SK-N-SH (cell line): ENCODE results near the gene CCDC88B. TPM values are rescaled to one million over a fixed set of nuclear protein-coding genes. Genes with fewer than 3 reads are reported as not detected.

ENCODE experiments used
- CTCF ChIA-PET: fragments of 300-600, 350-600 bp; formaldehyde crosslinking; extraction: SDS; loops from one replicate; lab custom pipeline; 2021; lab: Yijun Ruan, JAX
- POLR2A ChIA-PET: fragments of 350-600 bp; sonication (Branson Sonifier 250); formaldehyde crosslinking; extraction: SDS; loops from one replicate; lab custom pipeline; 2020; ENCODE audit warnings: antibody characterized with exemption, inconsistent platforms; lab: Yijun Ruan, JAX
- DNase-seq: peaks from one replicate; pipeline ENCODE4 v3.0.0; 2012
- H2AFZ ChIP-seq: fragments of 200-600 bp; sonication (generic); 2 replicates; pipeline ENCODE4 v1.8.1; 2016; ENCODE audit warnings: antibody characterized with exemption, mild to moderate bottlenecking, low read depth
- H3F3A ChIP-seq: fragments of 200-600 bp; sonication (generic); replicated peaks from 2 replicates; pipeline ENCODE3; 2016; ENCODE audit warnings: antibody characterized with exemption, mild to moderate bottlenecking; ENCODE audit not compliant: insufficient read depth
- H3K27ac ChIP-seq, 2 experiments: fragments of 200-500 bp in 1 of 2; fragments of 200-600 bp in 1 of 2; sonication (Bioruptor generic) in 1 of 2; sonication (generic), shearing (Covaris generic) in 1 of 2; 2 replicates each; pipeline versions ENCODE4 v1.5.1 to v1.6.1; 2014 to 2016; ENCODE audit warnings: low read depth in 2 of 2, inconsistent platforms in 1 of 2, low read length in 1 of 2, mild to moderate bottlenecking in 1 of 2, mixed read lengths in 1 of 2
- H3K27me3 ChIP-seq: fragments of 200-600 bp; sonication (generic), shearing (Covaris generic); 2 replicates; pipeline ENCODE4 v1.6.1; 2016; ENCODE audit warnings: mixed run types; ENCODE audit not compliant: insufficient read depth
- H3K36me3 ChIP-seq, 2 experiments: fragments of 200-500 bp in 1 of 2; fragments of 200-600 bp in 1 of 2; sonication (Bioruptor generic) in 1 of 2; sonication (generic) in 1 of 2; replicated peaks in 1 of 2; 2 replicates each; pipeline versions ENCODE3 to v1.5.1; 2014 to 2016; ENCODE audit warnings: low read length in 1 of 2, mild to moderate bottlenecking in 1 of 2; ENCODE audit not compliant: insufficient read depth in 2 of 2, control insufficient read depth in 1 of 2
- H3K4me1 ChIP-seq, 2 experiments: fragments of 200-500 bp in 1 of 2; fragments of 200-600 bp in 1 of 2; sonication (Bioruptor generic) in 1 of 2; sonication (generic), shearing (Covaris generic) in 1 of 2; 2 replicates each; pipeline versions ENCODE4 v1.5.1 to v1.6.1; 2014 to 2016; ENCODE audit warnings: low read depth in 1 of 2, low read length in 1 of 2, mixed run types in 1 of 2; ENCODE audit not compliant: insufficient read depth in 2 of 2, control insufficient read depth in 1 of 2
- H3K4me2 ChIP-seq: fragments of 200-600 bp; sonication (generic), shearing (Covaris generic); 2 replicates; pipeline ENCODE4 v1.6.1; 2017; ENCODE audit warnings: mixed run types
- H3K4me3 ChIP-seq, 2 experiments: fragments of 200-500 bp in 1 of 2; fragments of 200-600 bp in 1 of 2; sonication (Bioruptor generic) in 1 of 2; sonication (generic), shearing (Covaris generic) in 1 of 2; 2 replicates each; pipeline versions ENCODE4 v1.5.1 to v1.8.1; 2014 to 2016; ENCODE audit warnings: low read depth in 2 of 2, inconsistent platforms in 1 of 2, low read length in 1 of 2, mild to moderate bottlenecking in 1 of 2, mixed read lengths in 1 of 2, moderate library complexity in 1 of 2
- H3K79me2 ChIP-seq: fragments of 200-600 bp; sonication (generic); 2 replicates; pipeline ENCODE4 v1.8.1; 2017; ENCODE audit warnings: mild to moderate bottlenecking; ENCODE audit not compliant: insufficient read depth
- H3K9ac ChIP-seq: fragments of 200-600 bp; sonication (generic); 2 replicates; pipeline ENCODE4 v1.6.1; 2017; ENCODE audit warnings: mixed run types
- H3K9me2 ChIP-seq: fragments of 200-600 bp; sonication (generic); 2 replicates; pipeline ENCODE4 v1.6.1; 2017; ENCODE audit warnings: mixed run types
- H3K9me3 ChIP-seq: fragments of 200-600 bp; sonication (generic); 2 replicates; pipeline ENCODE4 v1.6.1; 2017; ENCODE audit warnings: mixed run types, mild to moderate bottlenecking, moderate library complexity
- H4K20me1 ChIP-seq: fragments of 200-600 bp; sonication (generic); 2 replicates; pipeline ENCODE4 v1.6.1; 2017; ENCODE audit warnings: mild to moderate bottlenecking, mixed run types; ENCODE audit not compliant: insufficient read depth
- EZH2phosphoT487 ChIP-seq: fragments of 200-600 bp; sonication (generic); IDR thresholded peaks from 2 replicates; pipeline ENCODE4 v1.6.1; 2017; ENCODE audit warnings: low read depth, mixed run types, mild to moderate bottlenecking, antibody characterized with exemption, moderate library complexity, borderline replicate concordance
- FOSL2 ChIP-seq: IDR thresholded peaks from 2 replicates; pipeline ENCODE4 v1.4.0; 2012; ENCODE audit warnings: low read depth, mild to moderate bottlenecking, moderate library complexity, borderline replicate concordance
- GABPA ChIP-seq: IDR thresholded peaks from 2 replicates; pipeline ENCODE4 v1.4.0; 2012; ENCODE audit warnings: low read depth, mild to moderate bottlenecking
- NFIC ChIP-seq: IDR thresholded peaks from 2 replicates; pipeline ENCODE4 v1.4.0; 2012; ENCODE audit warnings: borderline replicate concordance
- POLR2AphosphoS5 ChIP-seq: IDR thresholded peaks from 2 replicates; pipeline ENCODE4 v1.6.1; 2012; ENCODE audit warnings: low read depth, low read length
- RAD21 ChIP-seq: IDR thresholded peaks from 2 replicates; pipeline ENCODE4 v1.6.1; 2012; ENCODE audit warnings: mild to moderate bottlenecking, low read length
- WGBS: methylation state at CpG from one replicate; pipeline ENCODE4 v1.1.6; 2017; ENCODE audit warnings: low lambda C conversion rate; 5-methylcytosine and 5-hydroxymethylcytosine counted together
- polyA plus RNA-seq, 3 experiments: library from polyadenylated mRNA; depleted of rRNA; stranded (reverse); fragments of >200 nt; gene quantifications; 2 replicates each; pipeline ENCODE4 v1.2.3, GENCODE V29; 2012
- TF ChIP-seq, protein P1 (sequence below): IDR thresholded peaks from 2 replicates; pipeline ENCODE4 v1.4.0; 2012; ENCODE audit warnings: low read depth, borderline replicate concordance
- TF ChIP-seq, protein P2 (sequence below): IDR thresholded peaks from 2 replicates; pipeline ENCODE4 v1.4.0; 2012; ENCODE audit warnings: low read depth, borderline replicate concordance
- TF ChIP-seq, protein P3 (sequence below): IDR thresholded peaks from 2 replicates; pipeline ENCODE4 v1.4.0; 2012; ENCODE audit warnings: low read depth
- TF ChIP-seq, protein P4 (sequence below): fragments of 200-600 bp; sonication (generic); IDR thresholded peaks from 2 replicates; pipeline ENCODE4 v1.6.1; 2017; ENCODE audit warnings: antibody characterized with exemption, mild to moderate bottlenecking, moderate library complexity
- TF ChIP-seq, protein P5 (sequence below): fragments of 150-350 bp; IDR thresholded peaks from 2 replicates; pipeline ENCODE4 v1.6.1; 2016; ENCODE audit warnings: mild to moderate bottlenecking, low read depth, low read length

The CCDC88B gene
- polyA plus RNA-seq, 1 of the 3 experiments (the other 2 are of a cell fraction): 3.4 TPM

DNA sequence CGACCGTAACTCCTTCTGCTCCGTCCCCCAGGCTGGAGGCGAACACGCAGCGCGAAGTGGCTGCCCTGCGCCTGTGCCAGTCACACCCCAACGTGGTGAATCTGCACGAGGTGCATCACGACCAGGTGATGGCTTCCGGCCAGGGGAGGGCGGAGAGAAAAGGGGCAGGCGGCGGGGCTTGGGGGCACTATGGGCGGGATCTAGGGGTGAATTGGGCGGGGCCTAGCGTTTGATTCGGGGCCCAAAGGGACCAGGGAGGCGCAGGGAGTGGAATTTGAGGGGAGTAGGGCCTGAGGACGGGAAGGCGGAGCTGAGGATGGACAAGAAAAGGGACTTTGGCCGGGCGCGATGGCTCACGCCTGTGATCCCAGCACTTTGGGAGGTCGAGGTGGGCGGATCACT is 28.7 kb downstream of the CCDC88B start:
- H3K9me3 ChIP-seq: no peaks in the 10 kb centered on the region
- no peak overlapping the region for H3K4me3 ChIP-seq
- H4K20me1 ChIP-seq: no peaks in the 10 kb centered on the region
- H2AFZ ChIP-seq: no peak overlapping the region
- POLR2A ChIA-PET: no interaction called here
- H3K36me3 ChIP-seq: peaks cover 15 to 38% of the 10 kb centered on the region in 2 experiments
- H3K9ac ChIP-seq: no peak overlapping the region
- no peaks in the 10 kb centered on the region for H3K79me2 ChIP-seq
- no peaks in the 10 kb centered on the region for H3K27me3 ChIP-seq
- 97% methylated on average over 28 of the region's 28 CpGs for WGBS
- no peak overlapping the region for H3K4me2 ChIP-seq
- CTCF ChIA-PET: interaction anchor here (0.6 to 2.0 kb wide), 2 partner anchors 13 to 549 kb away, joined by 3 to 7 read pairs; no protein-coding TSS in a partner anchor
- DNase-seq: no peak
- no peak overlapping the region for H3K27ac ChIP-seq
- no peaks in the 10 kb centered on the region for H3K9me2 ChIP-seq
- peaks cover 10% of the 10 kb centered on the region for H3F3A ChIP-seq
- TF ChIP-seq GABPA: no peak
- TF ChIP-seq, protein P1, sequence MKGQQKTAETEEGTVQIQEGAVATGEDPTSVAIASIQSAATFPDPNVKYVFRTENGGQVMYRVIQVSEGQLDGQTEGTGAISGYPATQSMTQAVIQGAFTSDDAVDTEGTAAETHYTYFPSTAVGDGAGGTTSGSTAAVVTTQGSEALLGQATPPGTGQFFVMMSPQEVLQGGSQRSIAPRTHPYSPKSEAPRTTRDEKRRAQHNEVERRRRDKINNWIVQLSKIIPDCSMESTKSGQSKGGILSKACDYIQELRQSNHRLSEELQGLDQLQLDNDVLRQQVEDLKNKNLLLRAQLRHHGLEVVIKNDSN: no peak
- TF ChIP-seq, protein P2, sequence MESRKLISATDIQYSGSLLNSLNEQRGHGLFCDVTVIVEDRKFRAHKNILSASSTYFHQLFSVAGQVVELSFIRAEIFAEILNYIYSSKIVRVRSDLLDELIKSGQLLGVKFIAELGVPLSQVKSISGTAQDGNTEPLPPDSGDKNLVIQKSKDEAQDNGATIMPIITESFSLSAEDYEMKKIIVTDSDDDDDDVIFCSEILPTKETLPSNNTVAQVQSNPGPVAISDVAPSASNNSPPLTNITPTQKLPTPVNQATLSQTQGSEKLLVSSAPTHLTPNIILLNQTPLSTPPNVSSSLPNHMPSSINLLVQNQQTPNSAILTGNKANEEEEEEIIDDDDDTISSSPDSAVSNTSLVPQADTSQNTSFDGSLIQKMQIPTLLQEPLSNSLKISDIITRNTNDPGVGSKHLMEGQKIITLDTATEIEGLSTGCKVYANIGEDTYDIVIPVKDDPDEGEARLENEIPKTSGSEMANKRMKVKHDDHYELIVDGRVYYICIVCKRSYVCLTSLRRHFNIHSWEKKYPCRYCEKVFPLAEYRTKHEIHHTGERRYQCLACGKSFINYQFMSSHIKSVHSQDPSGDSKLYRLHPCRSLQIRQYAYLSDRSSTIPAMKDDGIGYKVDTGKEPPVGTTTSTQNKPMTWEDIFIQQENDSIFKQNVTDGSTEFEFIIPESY: no peak
- TF ChIP-seq FOSL2: no peak
- TF ChIP-seq EZH2phosphoT487: no peak
- no peak for TF ChIP-seq NFIC
- TF ChIP-seq, protein P3, sequence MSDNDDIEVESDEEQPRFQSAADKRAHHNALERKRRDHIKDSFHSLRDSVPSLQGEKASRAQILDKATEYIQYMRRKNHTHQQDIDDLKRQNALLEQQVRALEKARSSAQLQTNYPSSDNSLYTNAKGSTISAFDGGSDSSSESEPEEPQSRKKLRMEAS: no peak
- TF ChIP-seq, protein P4, sequence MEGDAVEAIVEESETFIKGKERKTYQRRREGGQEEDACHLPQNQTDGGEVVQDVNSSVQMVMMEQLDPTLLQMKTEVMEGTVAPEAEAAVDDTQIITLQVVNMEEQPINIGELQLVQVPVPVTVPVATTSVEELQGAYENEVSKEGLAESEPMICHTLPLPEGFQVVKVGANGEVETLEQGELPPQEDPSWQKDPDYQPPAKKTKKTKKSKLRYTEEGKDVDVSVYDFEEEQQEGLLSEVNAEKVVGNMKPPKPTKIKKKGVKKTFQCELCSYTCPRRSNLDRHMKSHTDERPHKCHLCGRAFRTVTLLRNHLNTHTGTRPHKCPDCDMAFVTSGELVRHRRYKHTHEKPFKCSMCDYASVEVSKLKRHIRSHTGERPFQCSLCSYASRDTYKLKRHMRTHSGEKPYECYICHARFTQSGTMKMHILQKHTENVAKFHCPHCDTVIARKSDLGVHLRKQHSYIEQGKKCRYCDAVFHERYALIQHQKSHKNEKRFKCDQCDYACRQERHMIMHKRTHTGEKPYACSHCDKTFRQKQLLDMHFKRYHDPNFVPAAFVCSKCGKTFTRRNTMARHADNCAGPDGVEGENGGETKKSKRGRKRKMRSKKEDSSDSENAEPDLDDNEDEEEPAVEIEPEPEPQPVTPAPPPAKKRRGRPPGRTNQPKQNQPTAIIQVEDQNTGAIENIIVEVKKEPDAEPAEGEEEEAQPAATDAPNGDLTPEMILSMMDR: no peak
- H3K4me1 ChIP-seq: peaks cover 0 to 11% of the 10 kb centered on the region in 2 experiments; a peak in 1 of 4 replicates

DNA sequence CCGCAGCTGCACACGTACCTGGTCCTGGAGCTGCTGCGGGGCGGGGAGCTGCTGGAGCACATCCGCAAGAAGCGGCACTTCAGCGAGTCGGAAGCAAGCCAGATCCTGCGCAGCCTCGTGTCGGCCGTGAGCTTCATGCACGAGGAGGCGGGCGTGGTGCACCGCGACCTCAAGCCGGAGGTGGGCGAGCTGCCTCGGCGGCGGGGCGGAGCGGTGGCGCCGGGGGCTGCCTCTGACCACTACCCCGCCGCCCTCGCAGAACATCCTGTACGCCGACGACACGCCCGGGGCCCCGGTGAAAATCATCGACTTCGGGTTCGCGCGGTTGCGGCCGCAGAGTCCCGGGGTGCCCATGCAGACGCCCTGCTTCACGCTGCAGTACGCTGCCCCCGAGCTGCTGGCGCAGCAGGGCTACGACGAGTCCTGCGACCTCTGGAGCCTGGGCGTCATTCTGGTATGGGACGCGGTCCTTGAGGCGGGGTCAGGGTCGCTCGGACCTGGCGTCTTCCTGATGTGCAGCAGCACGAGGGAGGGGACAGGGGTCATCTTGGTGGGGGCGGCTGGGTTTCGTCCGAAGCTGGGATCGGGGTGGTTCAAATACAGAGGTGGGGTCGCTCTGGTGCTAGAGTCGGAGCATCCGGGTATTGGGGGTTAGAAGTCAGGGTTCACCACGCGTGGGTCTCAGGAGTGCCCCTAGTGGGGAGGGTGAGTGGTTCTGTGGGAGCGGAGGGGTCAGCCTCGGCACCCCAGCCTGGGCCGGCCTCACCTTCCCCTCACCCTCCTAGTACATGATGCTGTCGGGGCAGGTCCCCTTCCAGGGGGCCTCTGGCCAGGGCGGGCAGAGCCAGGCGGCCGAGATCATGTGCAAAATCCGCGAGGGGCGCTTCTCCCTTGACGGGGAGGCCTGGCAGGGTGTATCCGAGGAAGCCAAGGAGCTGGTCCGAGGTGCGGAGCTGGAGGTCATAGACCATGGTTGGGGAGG is 29.7 kb downstream of the CCDC88B start:
- Histone ChIP-seq H3K9me3 (no peaks in the 10 kb centered on the region), H3K79me2 (no peaks in the 10 kb centered on the region), H3K36me3 (peaks cover 6 to 31% of the 10 kb centered on the region in 2 experiments), H3K4me3 (no peak overlapping the region), H3K4me1 (peaks cover 0 to 11% of the 10 kb centered on the region in 2 experiments; a peak in 1 of 4 replicates), H3F3A (peaks cover 10% of the 10 kb centered on the region), H3K27me3 (no peaks in the 10 kb centered on the region), H4K20me1 (no peaks in the 10 kb centered on the region), H3K27ac (no peak overlapping the region), H2AFZ (no peak overlapping the region), H3K9me2 (no peaks in the 10 kb centered on the region), H3K4me2 (no peak overlapping the region), H3K9ac (no peak overlapping the region)
- DNase-seq: peak; percentile 37
- TF ChIP-seq RAD21 (no peak), POLR2AphosphoS5 (no peak)
- TF ChIP-seq, protein P4: peak; percentile 25; the same call in 1 of the 2 replicates
- TF ChIP-seq, protein P5, sequence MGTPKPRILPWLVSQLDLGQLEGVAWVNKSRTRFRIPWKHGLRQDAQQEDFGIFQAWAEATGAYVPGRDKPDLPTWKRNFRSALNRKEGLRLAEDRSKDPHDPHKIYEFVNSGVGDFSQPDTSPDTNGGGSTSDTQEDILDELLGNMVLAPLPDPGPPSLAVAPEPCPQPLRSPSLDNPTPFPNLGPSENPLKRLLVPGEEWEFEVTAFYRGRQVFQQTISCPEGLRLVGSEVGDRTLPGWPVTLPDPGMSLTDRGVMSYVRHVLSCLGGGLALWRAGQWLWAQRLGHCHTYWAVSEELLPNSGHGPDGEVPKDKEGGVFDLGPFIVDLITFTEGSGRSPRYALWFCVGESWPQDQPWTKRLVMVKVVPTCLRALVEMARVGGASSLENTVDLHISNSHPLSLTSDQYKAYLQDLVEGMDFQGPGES: no peak
- WGBS: 96% methylated on average over 54 of the region's 82 CpGs
- POLR2A ChIA-PET: interaction anchor here (1.2 kb wide), 1 partner anchor 52 kb away, joined by 4 read pairs; the partner anchor contains the start of gene PRDX5
- CTCF ChIA-PET: interaction anchor here (0.6 to 2.0 kb wide), 2 partner anchors 14 to 330 kb away, joined by 3 to 7 read pairs; no protein-coding TSS in a partner anchor
